ENCODE measurements around the gene PCYOX1L.

PCYOX1L gene, protein sequence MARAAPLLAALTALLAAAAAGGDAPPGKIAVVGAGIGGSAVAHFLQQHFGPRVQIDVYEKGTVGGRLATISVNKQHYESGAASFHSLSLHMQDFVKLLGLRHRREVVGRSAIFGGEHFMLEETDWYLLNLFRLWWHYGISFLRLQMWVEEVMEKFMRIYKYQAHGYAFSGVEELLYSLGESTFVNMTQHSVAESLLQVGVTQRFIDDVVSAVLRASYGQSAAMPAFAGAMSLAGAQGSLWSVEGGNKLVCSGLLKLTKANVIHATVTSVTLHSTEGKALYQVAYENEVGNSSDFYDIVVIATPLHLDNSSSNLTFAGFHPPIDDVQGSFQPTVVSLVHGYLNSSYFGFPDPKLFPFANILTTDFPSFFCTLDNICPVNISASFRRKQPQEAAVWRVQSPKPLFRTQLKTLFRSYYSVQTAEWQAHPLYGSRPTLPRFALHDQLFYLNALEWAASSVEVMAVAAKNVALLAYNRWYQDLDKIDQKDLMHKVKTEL

GRCh38 chr5:149357370-149358293 is at the start of gene PCYOX1L:
PCYOX1L (plus strand) TSS chr5:149358046; CDS start chr5:149358069, 23 bp downstream.
- peak; percentile 96 to 97 for DNase-seq
- no peaks in the 10 kb centered on the region for H3K27me3 ChIP-seq
- no peaks in the 10 kb centered on the region for H3K9me3 ChIP-seq
- peaks cover 0 to 25% (median 12%) of the 10 kb centered on the region in 3 donors for H3K36me3 ChIP-seq
- TF ChIP-seq, protein P1, sequence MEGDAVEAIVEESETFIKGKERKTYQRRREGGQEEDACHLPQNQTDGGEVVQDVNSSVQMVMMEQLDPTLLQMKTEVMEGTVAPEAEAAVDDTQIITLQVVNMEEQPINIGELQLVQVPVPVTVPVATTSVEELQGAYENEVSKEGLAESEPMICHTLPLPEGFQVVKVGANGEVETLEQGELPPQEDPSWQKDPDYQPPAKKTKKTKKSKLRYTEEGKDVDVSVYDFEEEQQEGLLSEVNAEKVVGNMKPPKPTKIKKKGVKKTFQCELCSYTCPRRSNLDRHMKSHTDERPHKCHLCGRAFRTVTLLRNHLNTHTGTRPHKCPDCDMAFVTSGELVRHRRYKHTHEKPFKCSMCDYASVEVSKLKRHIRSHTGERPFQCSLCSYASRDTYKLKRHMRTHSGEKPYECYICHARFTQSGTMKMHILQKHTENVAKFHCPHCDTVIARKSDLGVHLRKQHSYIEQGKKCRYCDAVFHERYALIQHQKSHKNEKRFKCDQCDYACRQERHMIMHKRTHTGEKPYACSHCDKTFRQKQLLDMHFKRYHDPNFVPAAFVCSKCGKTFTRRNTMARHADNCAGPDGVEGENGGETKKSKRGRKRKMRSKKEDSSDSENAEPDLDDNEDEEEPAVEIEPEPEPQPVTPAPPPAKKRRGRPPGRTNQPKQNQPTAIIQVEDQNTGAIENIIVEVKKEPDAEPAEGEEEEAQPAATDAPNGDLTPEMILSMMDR (IDR thresholded peaks at IDR 0.05) = no peak
- H3K4me3 ChIP-seq = peak within 1 kb of the TSS; percentile 62 to 76
- peaks cover 0 to 12% (median 9%) of the 10 kb centered on the region in 4 donors for H3K4me1 ChIP-seq
- intact Hi-C loops (cut with DNase I; ENCODE audit: low total_unique reads) = no loop called here
- H3K27ac ChIP-seq = peak within 1 kb of the TSS; percentile 49 to 73

DNA sequence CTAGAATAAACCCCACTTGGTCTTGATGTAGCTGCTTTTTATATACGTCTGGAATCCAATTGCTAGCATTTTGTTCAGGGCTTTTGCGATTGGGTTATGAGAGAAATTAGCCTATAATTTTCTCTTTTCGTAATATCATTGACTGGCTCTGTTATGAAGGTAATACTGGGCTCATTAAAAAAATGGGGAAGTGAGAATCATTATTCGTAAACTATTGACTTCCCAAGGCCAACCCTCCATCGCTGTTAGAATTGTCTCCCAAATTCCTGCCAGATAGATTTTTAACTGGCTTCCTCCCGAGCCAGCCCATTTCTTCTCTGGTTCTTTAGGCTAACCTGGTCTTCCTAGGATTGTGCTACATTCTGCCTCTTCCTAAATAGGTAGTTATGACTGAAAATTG is 48.5 kb upstream of the PCYOX1L start:
- intact Hi-C loops (cut with DNase I; ENCODE audit: low total_unique reads) = no loop called here
- DNase-seq = no peak
- no peaks in the 10 kb centered on the region for H3K27me3 ChIP-seq

DNA sequence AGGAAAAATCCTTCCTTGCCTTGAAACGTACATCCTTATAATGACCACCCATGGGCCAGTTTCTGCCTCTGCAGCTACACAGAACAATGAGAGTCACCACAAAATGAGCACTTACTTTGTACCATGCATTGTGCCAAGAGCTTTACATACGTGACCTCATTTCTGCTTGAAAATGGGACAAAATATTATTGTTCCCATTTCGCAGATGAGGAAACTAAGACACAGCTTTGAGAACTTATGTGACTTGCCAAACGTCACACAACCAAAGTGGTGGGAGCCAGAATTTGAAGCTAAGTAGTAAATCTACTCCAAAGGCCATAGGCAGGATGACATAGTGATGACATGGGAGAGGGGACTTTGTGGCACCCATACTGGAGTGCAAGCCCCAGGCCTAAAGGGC is 47.4 kb upstream of the PCYOX1L start:
- DNase-seq = no peak
- Histone ChIP-seq H3K4me3 (no peak overlapping the region), H3K27me3 (no peaks in the 10 kb centered on the region), H3K4me1 (no peaks in the 10 kb centered on the region), H3K9me3 (no peaks in the 10 kb centered on the region), H3K27ac (no peak overlapping the region), H3K36me3 (no peaks in the 10 kb centered on the region)
- TF ChIP-seq, protein P1 (IDR thresholded peaks at IDR 0.05) = no peak
- intact Hi-C loops (cut with DNase I; ENCODE audit: low total_unique reads) = no loop called here

More for the DNA sequence above, 48.5 kb upstream of the PCYOX1L start:
- Histone ChIP-seq H3K36me3 (no peaks in the 10 kb centered on the region), H3K4me1 (no peaks in the 10 kb centered on the region), H3K27ac (no peak overlapping the region), H3K9me3 (no peaks in the 10 kb centered on the region), H3K4me3 (no peak overlapping the region)
- TF ChIP-seq, protein P1 (IDR thresholded peaks at IDR 0.05) = no peak

- TF ChIP-seq, protein P1 (IDR thresholded peaks at IDR 0.05) = no peak
- no peaks in the 10 kb centered on the region for H3K36me3 ChIP-seq
- H3K9me3 ChIP-seq = no peaks in the 10 kb centered on the region
- peak in 1 of 2 donors; percentile 40 for DNase-seq
- no peak overlapping the region for H3K4me3 ChIP-seq
- no peak overlapping the region for H3K27ac ChIP-seq
- intact Hi-C loops (cut with DNase I; ENCODE audit: low total_unique reads) = no loop called here
- no peaks in the 10 kb centered on the region for H3K27me3 ChIP-seq
- H3K4me1 ChIP-seq = no peaks in the 10 kb centered on the region
Observed at GRCh38 chr5:149310947-149311658, 46.7 kb upstream of the PCYOX1L start.
